Right renal cortex interstitium (tissue), 3 donors: ENCODE measurements around the gene ING2. TPM values are rescaled to one million over a fixed set of nuclear protein-coding genes. Genes with fewer than 3 reads are reported as not detected.
"Not testable (repeated sequence)": the region's sequence is repeated elsewhere in the genome, so short reads cannot be mapped to it uniquely, and the experiment has no call there.

ENCODE experiments used
- DNase-seq, 3 donors: peaks; one replicate each; pipeline ENCODE4 v3.0.0-alpha.2; 2013; ENCODE audit warnings: low read depth in 3 of 3, low spot score in 2 of 3
- polyA plus RNA-seq, 3 donors: library from polyadenylated mRNA; unstranded; fragments of 120-200 nt; gene quantifications; one replicate each; pipeline ENCODE4 v1.2.1, GENCODE V29; 2013; ENCODE audit not compliant: insufficient read length in 3 of 3

ING2 gene
- 10 to 100 TPM; 27.2 to 29.1 (median 28.4) TPM for polyA plus RNA-seq

- DNase-seq = peak; percentile 2 to 68 (median 10)
Measured at GRCh38 chr4:183504930-183505610, at the start of gene ING2. Gene ING2 (plus strand): TSS chr4:183505058. CDS start chr4:183505196, 138 bp downstream.

- DNase-seq = no peak
Measured at GRCh38 chr4:183455431-183456195, 49.2 kb upstream of the ING2 start.

- no peak for DNase-seq
Measured at GRCh38 chr4:183458005-183458404, 46.9 kb upstream of the ING2 start.

- DNase-seq = not testable (repeated sequence)
Measured at GRCh38 chr4:183463903-183464619, 40.8 kb upstream of the ING2 start.

GRCh38 chr4:183465879-183466278, 39.0 kb upstream of the ING2 start:
- DNase-seq = not testable (repeated sequence)

- DNase-seq = no peak
Measured at GRCh38 chr4:183467246-183467645, 37.6 kb upstream of the ING2 start.

- no peak for DNase-seq
Measured at GRCh38 chr4:183468210-183469095, 36.4 kb upstream of the ING2 start.

- no peak for DNase-seq
Measured at GRCh38 chr4:183469285-183469684, 35.6 kb upstream of the ING2 start.

GRCh38 chr4:183469936-183470335, 34.9 kb upstream of the ING2 start:
- no peak for DNase-seq

- no peak for DNase-seq
Measured at GRCh38 chr4:183470821-183471220, 34.0 kb upstream of the ING2 start.

GRCh38 chr4:183471946-183472708, 32.7 kb upstream of the ING2 start:
- peak; percentile 56 to 67 (median 63) for DNase-seq

- DNase-seq = no peak
Measured at GRCh38 chr4:183478123-183478522, 26.7 kb upstream of the ING2 start.

- DNase-seq = no peak
Measured at GRCh38 chr4:183478926-183479325, 25.9 kb upstream of the ING2 start.

- not testable (repeated sequence) for DNase-seq
Measured at GRCh38 chr4:183482515-183483095, 22.3 kb upstream of the ING2 start.

- no peak for DNase-seq
Measured at GRCh38 chr4:183483997-183484396, 20.9 kb upstream of the ING2 start.

GRCh38 chr4:183485411-183486160, 19.3 kb upstream of the ING2 start:
- no peak for DNase-seq

- no peak for DNase-seq
Measured at GRCh38 chr4:183492791-183493222, 12.1 kb upstream of the ING2 start.

- no peak for DNase-seq
Measured at GRCh38 chr4:183493246-183493645, 11.6 kb upstream of the ING2 start.
